GM19395 (cell line): ENCODE measurements around the gene TMEM120A.
A peak's percentile ranks its signal among the peaks of the same experiment; 100 is the strongest.

Experiments
- ATAC-seq: cut with Tn5 transposase; IDR thresholded peaks from one replicate; pipeline ENCODE4 v1.9.1; 2021; ENCODE audit warnings: mild to moderate bottlenecking, moderate library complexity; ENCODE audit not compliant: unreplicated experiment

The TMEM120A gene

GRCh38 chr7:75995996-75996395 lies 1.6 kb upstream of the TMEM120A start:
- ATAC-seq = no peak

- ATAC-seq = peak; percentile 4
Measured at GRCh38 chr7:75995052-75995471, 667 bp upstream of the TMEM120A start.

- ATAC-seq = peak; percentile 24
Measured at GRCh38 chr7:75993689-75994387, 557 bp downstream of the TMEM120A start.

- ATAC-seq = no peak
Measured at GRCh38 chr7:75992083-75992755, 2.2 kb downstream of the TMEM120A start.

- ATAC-seq = no peak
Measured at GRCh38 chr7:75991531-75992082, 2.8 kb downstream of the TMEM120A start.

GRCh38 chr7:75989500-75990388 lies 4.7 kb downstream of the TMEM120A start:
- no peak for ATAC-seq

- ATAC-seq = no peak
Measured at GRCh38 chr7:75988568-75989499, 5.6 kb downstream of the TMEM120A start.

GRCh38 chr7:75987805-75988567 lies 6.4 kb downstream of the TMEM120A start:
- no peak for ATAC-seq

- no peak for ATAC-seq
Measured at GRCh38 chr7:75987026-75987804, 7.2 kb downstream of the TMEM120A start.

- no peak for ATAC-seq
Measured at GRCh38 chr7:75986147-75986781, 8.1 kb downstream of the TMEM120A start.

GRCh38 chr7:75985518-75986146 lies 8.8 kb downstream of the TMEM120A start:
- no peak for ATAC-seq

- no peak for ATAC-seq
Measured at GRCh38 chr7:75985009-75985517, 9.3 kb downstream of the TMEM120A start.

GRCh38 chr7:75984130-75985008 lies 10.0 kb downstream of the TMEM120A start:
- ATAC-seq = no peak

GRCh38 chr7:75983471-75984129 lies 10.8 kb downstream of the TMEM120A start:
- no peak for ATAC-seq

GRCh38 chr7:75982306-75983064 lies 11.9 kb downstream of the TMEM120A start:
- ATAC-seq = no peak
